HepG2 (cell line): ENCODE data around the gene ZBTB4. TPM values are rescaled to one million over a fixed set of nuclear protein-coding genes. Genes with fewer than 3 reads are reported as not detected.
A peak's percentile ranks its signal among the peaks of the same experiment; 100 is the strongest.

Experiments
- EED ChIP-seq: sonication (generic); formaldehyde crosslinking; IDR thresholded peaks from 2 replicates; pipeline ENCODE4 v1.5.0; 2020; ENCODE audit warnings: mild to moderate bottlenecking, missing genetic modification reagents
- JUNB ChIP-seq: sonication (generic); formaldehyde crosslinking; IDR thresholded peaks from 2 replicates; pipeline ENCODE4 v1.8.0; 2022; ENCODE audit warnings: missing genetic modification reagents, mild to moderate bottlenecking, borderline replicate concordance
- TCF12 ChIP-seq, 2 experiments: fragments of 450-650 bp in 1 of 2; sonication (generic) in 1 of 2; formaldehyde crosslinking in 1 of 2; IDR thresholded peaks; 2 replicates each; pipeline versions ENCODE4 v1.6.1 to v1.8.0; 2017 to 2022; ENCODE audit warnings: antibody characterized with exemption in 1 of 2, mild to moderate bottlenecking in 1 of 2, missing genetic modification reagents in 1 of 2, moderate library complexity in 1 of 2
- YEATS2 ChIP-seq: sonication (generic); formaldehyde crosslinking; IDR thresholded peaks from 2 replicates; pipeline ENCODE4 v1.4.0; 2020; ENCODE audit warnings: missing genetic modification reagents, borderline replicate concordance
- ZNF253 ChIP-seq: sonication (generic); formaldehyde crosslinking; IDR thresholded peaks from 2 replicates; pipeline ENCODE4 v1.8.0; 2022; ENCODE audit warnings: mild to moderate bottlenecking, missing genetic modification reagents, borderline replicate concordance
- ZNF468 ChIP-seq: sonication (generic); formaldehyde crosslinking; IDR thresholded peaks from 2 replicates; pipeline ENCODE4 v1.8.0; 2022; ENCODE audit warnings: mild to moderate bottlenecking, moderate library complexity, missing genetic modification reagents
- ZNF629 ChIP-seq: sonication (generic); formaldehyde crosslinking; conservative IDR thresholded peaks from 2 replicates; pipeline ENCODE4 v1.5.0; 2020; ENCODE audit warnings: missing genetic modification reagents
- ZNF709 ChIP-seq: sonication (generic); formaldehyde crosslinking; IDR thresholded peaks from 2 replicates; pipeline ENCODE4 v1.5.0; 2020; ENCODE audit warnings: mild to moderate bottlenecking, missing genetic modification reagents
- ZNF724P ChIP-seq: sonication (generic); formaldehyde crosslinking; IDR thresholded peaks from 2 replicates; pipeline ENCODE4 v1.8.0; 2022; ENCODE audit warnings: missing genetic modification reagents, borderline replicate concordance
- ZNF766 ChIP-seq: sonication (generic); formaldehyde crosslinking; IDR thresholded peaks from 2 replicates; pipeline ENCODE4 v1.5.0; 2020; ENCODE audit warnings: missing genetic modification reagents, borderline replicate concordance
- ZNF768 ChIP-seq: sonication (generic); formaldehyde crosslinking; IDR thresholded peaks from 2 replicates; pipeline ENCODE4 v1.4.0; 2020; ENCODE audit warnings: missing genetic modification reagents
- polyA plus RNA-seq, 8 experiments: library from polyadenylated mRNA; depleted of rRNA in 3 of 8; stranded (reverse) in 7 of 8; unstranded in 1 of 8; fragments of >200 nt; fragmentation: Illumina TruSeq in 4 of 8; extraction: Trizol in 4 of 8; gene quantifications; 2 replicates each; pipeline versions ENCODE4 v1.2.1 to v1.2.3, GENCODE V29; 2011 to 2016; ENCODE audit warnings: low read depth in 4 of 8, missing spikeins in 1 of 8, mixed read lengths in 1 of 8; ENCODE audit not compliant: insufficient read depth in 1 of 8
- total RNA-seq, 5 experiments: library from RNA; depleted of rRNA; stranded (reverse); fragments of >200 nt; fragmentation: Illumina TruSeq; extraction: Trizol; gene quantifications; 2 replicates each; pipeline ENCODE4 v1.2.3, GENCODE V29; 2016; ENCODE audit warnings: low read depth in 1 of 5
- TF ChIP-seq, protein P1 (sequence below): sonication (generic); formaldehyde crosslinking; IDR thresholded peaks from 2 replicates; pipeline ENCODE4 v1.5.1; 2020; ENCODE audit warnings: mild to moderate bottlenecking, missing genetic modification reagents, moderate library complexity
- TF ChIP-seq, protein P2 (sequence below): sonication (generic); formaldehyde crosslinking; IDR thresholded peaks from 2 replicates; pipeline ENCODE4 v1.4.0; 2020; ENCODE audit warnings: missing genetic modification reagents
- TF ChIP-seq, protein P3 (sequence below): sonication (generic); formaldehyde crosslinking; IDR thresholded peaks from 2 replicates; pipeline ENCODE4 v1.5.0; 2020; ENCODE audit warnings: missing genetic modification reagents
- TF ChIP-seq, protein P4 (sequence below): sonication (generic); formaldehyde crosslinking; IDR thresholded peaks from 2 replicates; pipeline ENCODE4 v1.9.0; 2022; ENCODE audit warnings: missing genetic modification reagents, mild to moderate bottlenecking, borderline replicate concordance
- TF ChIP-seq, protein P5 (sequence below): sonication (generic); formaldehyde crosslinking; IDR thresholded peaks from 2 replicates; pipeline ENCODE4 v1.4.0; 2020; ENCODE audit warnings: missing genetic modification reagents, borderline replicate concordance

Gene ZBTB4
- total and polyA plus RNA-seq, 2 of the 13 experiments (the other 11 are each of a cell fraction or from before 2014, with no cell fraction given), result 4.3 to 7.4 TPM

DNA sequence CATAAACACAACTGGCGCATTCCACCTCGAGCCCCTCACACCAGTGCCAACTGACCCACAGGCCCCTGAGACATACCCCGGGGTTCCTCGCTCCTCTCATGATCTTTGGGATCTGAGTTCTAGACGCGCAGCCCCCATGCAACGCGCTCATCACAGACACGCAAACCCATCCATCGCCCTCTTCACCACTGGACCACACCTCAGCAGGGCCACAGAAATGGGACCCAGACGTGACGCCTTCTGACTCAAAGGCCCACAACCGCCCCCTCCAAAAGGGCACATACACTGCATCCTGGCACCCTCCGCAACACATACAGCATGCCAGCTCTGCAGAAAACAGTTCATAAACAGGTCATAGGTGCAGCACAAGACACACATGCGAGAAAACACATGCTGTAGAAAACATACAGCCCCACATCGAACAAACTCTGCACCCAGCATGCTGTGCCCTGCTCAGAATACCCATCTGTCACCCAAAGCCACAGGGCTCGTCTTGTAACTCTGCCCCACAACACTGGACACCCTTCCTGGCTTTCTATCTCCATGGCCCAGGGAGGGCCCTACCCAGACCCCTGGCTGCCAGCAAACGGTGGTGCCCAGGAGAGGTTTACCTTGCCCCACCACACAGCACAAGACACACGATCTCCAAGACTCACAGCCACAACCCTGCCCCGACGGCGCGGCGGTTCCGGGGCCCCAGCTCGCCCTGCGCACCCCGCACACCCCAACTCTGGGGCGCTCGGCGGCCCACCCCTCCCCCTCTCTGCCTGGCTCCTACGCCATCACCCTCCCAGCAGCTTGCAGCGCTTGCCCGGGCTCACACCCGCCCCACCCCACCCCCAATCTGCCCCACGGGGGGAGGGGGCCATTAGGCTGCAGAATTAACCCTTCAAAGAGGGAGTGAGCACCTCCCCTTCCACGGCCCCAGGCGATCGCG, 887 bp downstream of the ZBTB4 start (continued):
- TF ChIP-seq, protein P1, sequence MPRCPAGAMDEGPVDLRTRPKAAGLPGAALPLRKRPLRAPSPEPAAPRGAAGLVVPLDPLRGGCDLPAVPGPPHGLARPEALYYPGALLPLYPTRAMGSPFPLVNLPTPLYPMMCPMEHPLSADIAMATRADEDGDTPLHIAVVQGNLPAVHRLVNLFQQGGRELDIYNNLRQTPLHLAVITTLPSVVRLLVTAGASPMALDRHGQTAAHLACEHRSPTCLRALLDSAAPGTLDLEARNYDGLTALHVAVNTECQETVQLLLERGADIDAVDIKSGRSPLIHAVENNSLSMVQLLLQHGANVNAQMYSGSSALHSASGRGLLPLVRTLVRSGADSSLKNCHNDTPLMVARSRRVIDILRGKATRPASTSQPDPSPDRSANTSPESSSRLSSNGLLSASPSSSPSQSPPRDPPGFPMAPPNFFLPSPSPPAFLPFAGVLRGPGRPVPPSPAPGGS (CRISPR knock-in tag), result no peak
- TF ChIP-seq EED (CRISPR knock-in tag) (peak; percentile 62; the same call in 1 of the 2 replicates), JUNB (CRISPR knock-in tag) (no peak), ZNF768 (CRISPR knock-in tag) (no peak), ZNF724P (CRISPR knock-in tag) (no peak), ZNF709 (CRISPR knock-in tag) (no peak), ZNF253 (no peak), ZNF766 (CRISPR knock-in tag) (no peak), ZNF629 (CRISPR knock-in tag) (no peak), ZNF468 (CRISPR knock-in tag) (0 out of 2 replicates have a peak, but pooled peaks have one; percentile 35), YEATS2 (CRISPR knock-in tag) (no peak), TCF12 (IDR thresholded peaks at IDR 0.05) (no peak), TCF12 (CRISPR knock-in tag; IDR thresholded peaks at IDR 0.05) (no peak)
- TF ChIP-seq, protein P2, sequence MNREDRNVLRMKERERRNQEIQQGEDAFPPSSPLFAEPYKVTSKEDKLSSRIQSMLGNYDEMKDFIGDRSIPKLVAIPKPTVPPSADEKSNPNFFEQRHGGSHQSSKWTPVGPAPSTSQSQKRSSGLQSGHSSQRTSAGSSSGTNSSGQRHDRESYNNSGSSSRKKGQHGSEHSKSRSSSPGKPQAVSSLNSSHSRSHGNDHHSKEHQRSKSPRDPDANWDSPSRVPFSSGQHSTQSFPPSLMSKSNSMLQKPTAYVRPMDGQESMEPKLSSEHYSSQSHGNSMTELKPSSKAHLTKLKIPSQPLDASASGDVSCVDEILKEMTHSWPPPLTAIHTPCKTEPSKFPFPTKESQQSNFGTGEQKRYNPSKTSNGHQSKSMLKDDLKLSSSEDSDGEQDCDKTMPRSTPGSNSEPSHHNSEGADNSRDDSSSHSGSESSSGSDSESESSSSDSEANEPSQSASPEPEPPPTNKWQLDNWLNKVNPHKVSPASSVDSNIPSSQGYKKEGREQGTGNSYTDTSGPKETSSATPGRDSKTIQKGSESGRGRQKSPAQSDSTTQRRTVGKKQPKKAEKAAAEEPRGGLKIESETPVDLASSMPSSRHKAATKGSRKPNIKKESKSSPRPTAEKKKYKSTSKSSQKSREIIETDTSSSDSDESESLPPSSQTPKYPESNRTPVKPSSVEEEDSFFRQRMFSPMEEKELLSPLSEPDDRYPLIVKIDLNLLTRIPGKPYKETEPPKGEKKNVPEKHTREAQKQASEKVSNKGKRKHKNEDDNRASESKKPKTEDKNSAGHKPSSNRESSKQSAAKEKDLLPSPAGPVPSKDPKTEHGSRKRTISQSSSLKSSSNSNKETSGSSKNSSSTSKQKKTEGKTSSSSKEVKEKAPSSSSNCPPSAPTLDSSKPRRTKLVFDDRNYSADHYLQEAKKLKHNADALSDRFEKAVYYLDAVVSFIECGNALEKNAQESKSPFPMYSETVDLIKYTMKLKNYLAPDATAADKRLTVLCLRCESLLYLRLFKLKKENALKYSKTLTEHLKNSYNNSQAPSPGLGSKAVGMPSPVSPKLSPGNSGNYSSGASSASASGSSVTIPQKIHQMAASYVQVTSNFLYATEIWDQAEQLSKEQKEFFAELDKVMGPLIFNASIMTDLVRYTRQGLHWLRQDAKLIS (CRISPR knock-in tag), result no peak
- TF ChIP-seq, protein P3, sequence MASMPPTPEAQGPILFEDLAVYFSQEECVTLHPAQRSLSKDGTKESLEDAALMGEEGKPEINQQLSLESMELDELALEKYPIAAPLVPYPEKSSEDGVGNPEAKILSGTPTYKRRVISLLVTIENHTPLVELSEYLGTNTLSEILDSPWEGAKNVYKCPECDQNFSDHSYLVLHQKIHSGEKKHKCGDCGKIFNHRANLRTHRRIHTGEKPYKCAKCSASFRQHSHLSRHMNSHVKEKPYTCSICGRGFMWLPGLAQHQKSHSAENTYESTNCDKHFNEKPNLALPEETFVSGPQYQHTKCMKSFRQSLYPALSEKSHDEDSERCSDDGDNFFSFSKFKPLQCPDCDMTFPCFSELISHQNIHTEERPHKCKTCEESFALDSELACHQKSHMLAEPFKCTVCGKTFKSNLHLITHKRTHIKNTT (CRISPR knock-in tag), result no peak
- TF ChIP-seq, protein P4, sequence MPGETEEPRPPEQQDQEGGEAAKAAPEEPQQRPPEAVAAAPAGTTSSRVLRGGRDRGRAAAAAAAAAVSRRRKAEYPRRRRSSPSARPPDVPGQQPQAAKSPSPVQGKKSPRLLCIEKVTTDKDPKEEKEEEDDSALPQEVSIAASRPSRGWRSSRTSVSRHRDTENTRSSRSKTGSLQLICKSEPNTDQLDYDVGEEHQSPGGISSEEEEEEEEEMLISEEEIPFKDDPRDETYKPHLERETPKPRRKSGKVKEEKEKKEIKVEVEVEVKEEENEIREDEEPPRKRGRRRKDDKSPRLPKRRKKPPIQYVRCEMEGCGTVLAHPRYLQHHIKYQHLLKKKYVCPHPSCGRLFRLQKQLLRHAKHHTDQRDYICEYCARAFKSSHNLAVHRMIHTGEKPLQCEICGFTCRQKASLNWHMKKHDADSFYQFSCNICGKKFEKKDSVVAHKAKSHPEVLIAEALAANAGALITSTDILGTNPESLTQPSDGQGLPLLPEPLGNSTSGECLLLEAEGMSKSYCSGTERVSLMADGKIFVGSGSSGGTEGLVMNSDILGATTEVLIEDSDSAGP (CRISPR knock-in tag), result no peak
- TF ChIP-seq, protein P5, sequence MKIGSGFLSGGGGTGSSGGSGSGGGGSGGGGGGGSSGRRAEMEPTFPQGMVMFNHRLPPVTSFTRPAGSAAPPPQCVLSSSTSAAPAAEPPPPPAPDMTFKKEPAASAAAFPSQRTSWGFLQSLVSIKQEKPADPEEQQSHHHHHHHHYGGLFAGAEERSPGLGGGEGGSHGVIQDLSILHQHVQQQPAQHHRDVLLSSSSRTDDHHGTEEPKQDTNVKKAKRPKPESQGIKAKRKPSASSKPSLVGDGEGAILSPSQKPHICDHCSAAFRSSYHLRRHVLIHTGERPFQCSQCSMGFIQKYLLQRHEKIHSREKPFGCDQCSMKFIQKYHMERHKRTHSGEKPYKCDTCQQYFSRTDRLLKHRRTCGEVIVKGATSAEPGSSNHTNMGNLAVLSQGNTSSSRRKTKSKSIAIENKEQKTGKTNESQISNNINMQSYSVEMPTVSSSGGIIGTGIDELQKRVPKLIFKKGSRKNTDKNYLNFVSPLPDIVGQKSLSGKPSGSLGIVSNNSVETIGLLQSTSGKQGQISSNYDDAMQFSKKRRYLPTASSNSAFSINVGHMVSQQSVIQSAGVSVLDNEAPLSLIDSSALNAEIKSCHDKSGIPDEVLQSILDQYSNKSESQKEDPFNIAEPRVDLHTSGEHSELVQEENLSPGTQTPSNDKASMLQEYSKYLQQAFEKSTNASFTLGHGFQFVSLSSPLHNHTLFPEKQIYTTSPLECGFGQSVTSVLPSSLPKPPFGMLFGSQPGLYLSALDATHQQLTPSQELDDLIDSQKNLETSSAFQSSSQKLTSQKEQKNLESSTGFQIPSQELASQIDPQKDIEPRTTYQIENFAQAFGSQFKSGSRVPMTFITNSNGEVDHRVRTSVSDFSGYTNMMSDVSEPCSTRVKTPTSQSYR (CRISPR knock-in tag), result peak; percentile 82
